Testis (tissue), 3 donors: ENCODE data around the gene MUC5AC. TPM values are rescaled to one million over a fixed set of nuclear protein-coding genes. Genes with fewer than 3 reads are reported as not detected.

Experiments
- DNase-seq: peaks from one replicate; pipeline ENCODE4 v3.0.0-alpha.2; 2019
- H3K27ac ChIP-seq, 2 donors: fragments of 200-600 bp; sonication (generic); one replicate each; pipeline ENCODE4 v1.5.1; 2019
- H3K27me3 ChIP-seq: fragments of 200-600 bp; sonication (generic); one replicate; pipeline ENCODE4 v1.5.1; 2019
- H3K36me3 ChIP-seq: fragments of 200-600 bp; sonication (generic); one replicate; pipeline ENCODE4 v1.5.1; 2017; ENCODE audit warnings: low read depth; ENCODE audit errors: missing control alignments
- H3K4me1 ChIP-seq: fragments of 200-600 bp; sonication (generic); one replicate; pipeline ENCODE4 v1.5.1; 2019
- H3K4me3 ChIP-seq, 2 donors: fragments of 200-600 bp; sonication (generic); one replicate each; pipeline ENCODE4 v1.5.1; 2017 to 2019
- H3K9me3 ChIP-seq: fragments of 200-600 bp; sonication (generic); one replicate; pipeline ENCODE4 v1.5.1; 2017
- CTCF ChIP-seq, 3 experiments: fragments of 450-650 bp in 2 of 3; fragments of 200-600 bp in 1 of 3; sonication (generic) in 1 of 3; IDR thresholded peaks; one replicate each; pipeline ENCODE4 v1.5.1; 2016 to 2019; ENCODE audit warnings: antibody characterized with exemption in 3 of 3, mild to moderate bottlenecking in 2 of 3, moderate library complexity in 1 of 3
- POLR2A ChIP-seq: fragments of 450-650 bp; IDR thresholded peaks from one replicate; pipeline ENCODE4 v1.6.1; 2017; ENCODE audit warnings: antibody characterized with exemption, mild to moderate bottlenecking, moderate library complexity
- WGBS, 2 donors: methylation state at CpG; one replicate each; pipeline ENCODE4 v1.1.5; 2018; 5-methylcytosine and 5-hydroxymethylcytosine counted together
- intact Hi-C: fragments of 100-400 bp; cut with DNase I; formaldehyde crosslinking; loops from one replicate; pipeline ENCODE4 v1.15.1; 2023; ENCODE audit warnings: low total_unique reads
- polyA plus RNA-seq: library from polyadenylated mRNA; stranded (reverse); fragments of 350-450 nt; fragmentation: Illumina TruSeq; extraction: RNeasy Lipid Tissue Mini Kit (QIAGEN cat#74804); gene quantifications from one replicate; pipeline ENCODE4 v1.2.3, GENCODE V29; 2014; ENCODE audit warnings: low read depth, low replicate concordance; ENCODE audit not compliant: insufficient read depth
- total RNA-seq, 2 donors: library from RNA; depleted of rRNA; stranded (reverse); fragments of >200 nt; gene quantifications; one replicate each; pipeline ENCODE4 v1.2.3, GENCODE V29; 2016

MUC5AC gene
- total and polyA plus RNA-seq, 3 donors from 2014 or later, result 0.31 to 0.62 (median 0.32) TPM

- no peak for DNase-seq
- 90 to 94% methylated on average over 13 to 35 of the region's 37 CpGs for WGBS, 2 donors
- no peak for TF ChIP-seq CTCF (IDR thresholded peaks at IDR 0.05)
- no peak for TF ChIP-seq POLR2A
- intact Hi-C loops, result no loop called here
- Histone ChIP-seq H3K4me1 (no peaks in the 10 kb centered on the region), H3K36me3 (no peaks in the 10 kb centered on the region), H3K27ac (no peak overlapping the region), H3K9me3 (no peaks in the 10 kb centered on the region), H3K27me3 (no peaks in the 10 kb centered on the region), H3K4me3 (no peak overlapping the region)
Observed at GRCh38 chr11:1236316-1237127, 78.8 kb downstream of the MUC5AC start.

- Histone ChIP-seq H3K9me3 (no peaks in the 10 kb centered on the region), H3K27ac (no peak overlapping the region), H3K27me3 (no peaks in the 10 kb centered on the region), H3K36me3 (no peaks in the 10 kb centered on the region), H3K4me1 (no peaks in the 10 kb centered on the region), H3K4me3 (no peak overlapping the region)
- intact Hi-C loops, result no loop called here
- DNase-seq, result no peak
- WGBS, 2 donors, result 90 to 91% methylated on average over 9 to 13 of the region's 13 CpGs
- no peak for TF ChIP-seq POLR2A
- TF ChIP-seq CTCF (IDR thresholded peaks at IDR 0.05), result no peak
Observed at GRCh38 chr11:1237128-1237580, 79.4 kb downstream of the MUC5AC start.

- no peak for DNase-seq
- H3K4me1 ChIP-seq, result no peaks in the 10 kb centered on the region
- H3K9me3 ChIP-seq, result no peaks in the 10 kb centered on the region
- H3K27ac ChIP-seq, result no peak overlapping the region
- no peak for TF ChIP-seq POLR2A
- no peak for TF ChIP-seq CTCF (IDR thresholded peaks at IDR 0.05)
- intact Hi-C loops, result no loop called here
- no peaks in the 10 kb centered on the region for H3K36me3 ChIP-seq
- H3K27me3 ChIP-seq, result no peaks in the 10 kb centered on the region
- no peak overlapping the region for H3K4me3 ChIP-seq
- 87 to 94% methylated on average over 5 to 10 of the region's 10 CpGs for WGBS, 2 donors
Observed at GRCh38 chr11:1237851-1238250, 80.1 kb downstream of the MUC5AC start.

DNA sequence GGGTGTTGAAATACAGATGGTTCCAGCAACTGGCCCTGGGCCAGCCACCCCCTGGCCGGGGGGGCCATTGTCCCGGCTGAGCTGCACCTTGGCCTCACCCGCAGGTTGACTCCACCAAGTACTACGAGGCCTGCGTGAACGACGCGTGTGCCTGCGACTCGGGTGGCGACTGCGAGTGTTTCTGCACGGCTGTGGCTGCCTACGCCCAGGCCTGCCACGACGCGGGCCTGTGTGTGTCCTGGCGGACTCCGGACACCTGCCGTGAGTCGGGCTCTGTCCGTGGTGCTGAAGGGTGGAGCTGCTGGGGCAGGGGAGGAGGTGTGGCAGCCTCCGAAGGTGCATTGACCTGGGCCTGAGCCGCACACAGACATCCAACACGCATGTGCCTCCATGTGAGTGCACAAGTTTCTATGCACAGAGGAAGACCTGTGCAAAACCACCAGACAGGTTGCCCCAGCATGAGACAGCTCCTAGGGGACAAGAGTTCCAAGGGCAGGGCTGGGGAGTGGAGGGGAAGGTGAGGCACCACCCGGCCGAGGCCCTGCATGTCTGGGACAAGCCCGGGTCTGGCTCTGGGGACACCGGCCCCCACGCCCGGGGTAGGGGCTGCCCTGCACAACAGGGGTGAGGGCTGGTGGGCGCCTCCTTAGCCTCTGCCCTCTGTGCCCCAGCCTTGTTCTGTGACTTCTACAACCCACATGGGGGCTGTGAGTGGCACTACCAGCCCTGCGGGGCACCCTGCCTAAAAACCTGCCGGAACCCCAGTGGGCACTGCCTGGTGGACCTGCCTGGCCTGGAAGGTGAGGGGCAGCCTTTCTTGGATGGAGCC is 81.2 kb downstream of the MUC5AC start:
- WGBS, 2 donors, result 69 to 81% methylated on average over 16 to 34 of the region's 34 CpGs
- Histone ChIP-seq H3K27ac (no peak overlapping the region), H3K4me1 (no peaks in the 10 kb centered on the region), H3K9me3 (no peaks in the 10 kb centered on the region), H3K27me3 (no peaks in the 10 kb centered on the region), H3K4me3 (no peak overlapping the region), H3K36me3 (no peaks in the 10 kb centered on the region)
- TF ChIP-seq CTCF (IDR thresholded peaks at IDR 0.05) (no peak), POLR2A (no peak)
- DNase-seq, result no peak
- intact Hi-C loops, result no loop called here
